ENCODE measurements around the gene SUSD4. TPM values are rescaled to one million over a fixed set of nuclear protein-coding genes. Genes with fewer than 3 reads are reported as not detected.
A peak's percentile ranks its signal among the peaks of the same experiment; 100 is the strongest.

The SUSD4 gene
- total RNA-seq, 1 donor from 2014 or later = 2.0 TPM

- DNase-seq (ENCODE audit: low read depth) = no peak
Measured at GRCh38 chr1:223231581-223231980, 132.4 kb downstream of the SUSD4 start.

GRCh38 chr1:223231011-223231572 is 132.9 kb downstream of the SUSD4 start:
- no peak for DNase-seq (ENCODE audit: low read depth)

GRCh38 chr1:223230161-223230881 is 133.7 kb downstream of the SUSD4 start:
- peak; percentile 60 for DNase-seq (ENCODE audit: low read depth)

- no peak for DNase-seq (ENCODE audit: low read depth)
Measured at GRCh38 chr1:223229756-223230155, 134.2 kb downstream of the SUSD4 start.

- DNase-seq (ENCODE audit: low read depth) = no peak
Measured at GRCh38 chr1:223228931-223229528, 134.9 kb downstream of the SUSD4 start.

- no peak for DNase-seq (ENCODE audit: low read depth)
Measured at GRCh38 chr1:223228201-223228600, 135.8 kb downstream of the SUSD4 start.

- DNase-seq (ENCODE audit: low read depth) = no peak
Measured at GRCh38 chr1:223227486-223228196, 136.3 kb downstream of the SUSD4 start.

- no peak for DNase-seq (ENCODE audit: low read depth)
Measured at GRCh38 chr1:223227031-223227430, 136.9 kb downstream of the SUSD4 start.

GRCh38 chr1:223226271-223226670 is 137.7 kb downstream of the SUSD4 start:
- no peak for DNase-seq (ENCODE audit: low read depth)

GRCh38 chr1:223225481-223225880 is 138.5 kb downstream of the SUSD4 start:
- DNase-seq (ENCODE audit: low read depth) = no peak

GRCh38 chr1:223225061-223225460 is 138.9 kb downstream of the SUSD4 start:
- no peak for DNase-seq (ENCODE audit: low read depth)

- no peak for DNase-seq (ENCODE audit: low read depth)
Measured at GRCh38 chr1:223224465-223224864, 139.5 kb downstream of the SUSD4 start.

GRCh38 chr1:223223091-223223995 is 140.6 kb downstream of the SUSD4 start:
- DNase-seq (ENCODE audit: low read depth) = no peak

- DNase-seq (ENCODE audit: low read depth) = no peak
Measured at GRCh38 chr1:223222377-223222776, 141.6 kb downstream of the SUSD4 start.

- no peak for DNase-seq (ENCODE audit: low read depth)
Measured at GRCh38 chr1:223221686-223222085, 142.3 kb downstream of the SUSD4 start.

GRCh38 chr1:223219846-223220610 is 143.9 kb downstream of the SUSD4 start:
- no peak for DNase-seq (ENCODE audit: low read depth)

- no peak for DNase-seq (ENCODE audit: low read depth)
Measured at GRCh38 chr1:223219318-223219635, 144.7 kb downstream of the SUSD4 start.

- DNase-seq (ENCODE audit: low read depth) = no peak
Measured at GRCh38 chr1:223217781-223218180, 146.2 kb downstream of the SUSD4 start.

GRCh38 chr1:223216531-223217205 is 147.3 kb downstream of the SUSD4 start:
- no peak for DNase-seq (ENCODE audit: low read depth)

- no peak for DNase-seq (ENCODE audit: low read depth)
Measured at GRCh38 chr1:223216074-223216473, 147.9 kb downstream of the SUSD4 start.

Measured in myocyte (in vitro differentiated cells).